Osteocyte (in vitro differentiated cells): ENCODE data around the gene KLK6. TPM values are rescaled to one million over a fixed set of nuclear protein-coding genes. Genes with fewer than 3 reads are reported as not detected.

ENCODE experiments used
- DNase-seq: peaks from one replicate; pipeline ENCODE4 v3.0.0; 2021; ENCODE audit warnings: mixed read lengths; ENCODE audit not compliant: unreplicated experiment; ENCODE audit errors: extremely low spot score
- H3K27ac Mint-ChIP-seq: one replicate; pipeline ENCODE4 v1.8.0; 2021; ENCODE audit warnings: mild to moderate bottlenecking, mixed read lengths; ENCODE audit not compliant: unreplicated experiment
- H3K27me3 Mint-ChIP-seq: one replicate; pipeline ENCODE4 v1.8.0; 2021; ENCODE audit warnings: mixed read lengths; ENCODE audit not compliant: unreplicated experiment
- H3K36me3 Mint-ChIP-seq: one replicate; pipeline ENCODE4 v1.8.0; 2021; ENCODE audit warnings: mixed read lengths; ENCODE audit not compliant: unreplicated experiment
- H3K4me1 Mint-ChIP-seq: one replicate; pipeline ENCODE4 v1.8.0; 2021; ENCODE audit warnings: mixed read lengths; ENCODE audit not compliant: unreplicated experiment
- H3K4me3 Mint-ChIP-seq: one replicate; pipeline ENCODE4 v1.8.0; 2021; ENCODE audit warnings: mild to moderate bottlenecking, moderate library complexity, mixed read lengths; ENCODE audit not compliant: unreplicated experiment
- H3K9me3 Mint-ChIP-seq: one replicate; pipeline ENCODE4 v1.8.0; 2021; ENCODE audit warnings: mixed read lengths; ENCODE audit not compliant: unreplicated experiment
- CTCF ChIP-seq: fragments of 200-600 bp; sonication (generic); IDR thresholded peaks from 2 replicates; pipeline ENCODE4 v1.5.0; 2021; ENCODE audit warnings: antibody characterized with exemption, mild to moderate bottlenecking, moderate library complexity
- total RNA-seq: library from RNA; stranded (reverse); gene quantifications from 2 replicates; pipeline ENCODE4 v1.2.1, GENCODE V29; 2021

Gene KLK6
- total RNA-seq, 1 donor from 2014 or later: not detected

DNA sequence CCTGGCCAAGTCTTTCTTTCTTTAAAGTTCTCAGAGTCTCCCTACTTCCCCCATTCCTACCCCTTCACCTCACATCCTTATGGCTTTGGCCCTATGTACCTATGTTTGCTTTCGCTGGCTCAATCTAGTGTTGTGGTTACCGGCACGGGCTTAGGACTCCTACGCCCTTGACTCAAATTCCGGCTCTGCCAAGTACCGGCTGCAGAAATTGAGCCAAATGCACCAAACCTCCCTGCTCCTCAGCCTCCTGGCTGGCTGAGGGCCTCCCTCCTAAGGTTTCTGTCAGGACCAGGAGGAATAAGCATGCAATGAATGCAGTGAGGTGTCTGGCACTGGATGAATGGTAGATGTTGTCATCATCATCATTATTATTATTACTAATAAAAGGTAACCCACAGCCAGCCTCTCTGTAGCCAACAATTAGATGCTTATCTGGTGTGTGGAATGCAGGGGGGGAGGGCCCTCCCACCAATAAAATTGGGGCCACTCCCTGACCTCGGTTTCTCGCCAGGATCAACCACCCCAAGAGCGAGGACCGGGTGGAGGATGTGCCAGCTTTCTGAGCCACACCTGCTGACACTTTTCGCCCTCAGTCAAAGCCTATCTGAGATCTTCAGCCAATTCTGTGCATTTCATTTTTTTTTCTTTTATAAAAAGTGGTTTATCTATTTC lies 37.2 kb downstream of the KLK6 start:
- H3K27me3 Mint-ChIP-seq: no peaks in the 10 kb centered on the region
- H3K27ac Mint-ChIP-seq: no peak overlapping the region
- H3K9me3 Mint-ChIP-seq: no peaks in the 10 kb centered on the region
- H3K4me1 Mint-ChIP-seq: no peaks in the 10 kb centered on the region
- H3K4me3 Mint-ChIP-seq: no peak overlapping the region
- DNase-seq: no peak
- TF ChIP-seq CTCF: no peak
- no peaks in the 10 kb centered on the region for H3K36me3 Mint-ChIP-seq

GRCh38 chr19:50931023-50931422 lies 38.4 kb downstream of the KLK6 start:
- no peak for DNase-seq
- no peaks in the 10 kb centered on the region for H3K9me3 Mint-ChIP-seq
- H3K4me3 Mint-ChIP-seq: no peak overlapping the region
- no peak for TF ChIP-seq CTCF
- no peaks in the 10 kb centered on the region for H3K36me3 Mint-ChIP-seq
- H3K27ac Mint-ChIP-seq: no peak overlapping the region
- H3K27me3 Mint-ChIP-seq: no peaks in the 10 kb centered on the region
- no peaks in the 10 kb centered on the region for H3K4me1 Mint-ChIP-seq

- no peak for TF ChIP-seq CTCF
- Mint-ChIP-seq H3K4me3 (no peak overlapping the region), H3K9me3 (no peaks in the 10 kb centered on the region), H3K27ac (no peak overlapping the region), H3K4me1 (no peaks in the 10 kb centered on the region), H3K27me3 (no peaks in the 10 kb centered on the region), H3K36me3 (no peaks in the 10 kb centered on the region)
- DNase-seq: no peak
Observed at GRCh38 chr19:50928831-50929230, 40.6 kb downstream of the KLK6 start.

GRCh38 chr19:50926144-50926543 lies 43.2 kb downstream of the KLK6 start:
- H3K9me3 Mint-ChIP-seq: no peaks in the 10 kb centered on the region
- H3K27ac Mint-ChIP-seq: no peak overlapping the region
- H3K36me3 Mint-ChIP-seq: no peaks in the 10 kb centered on the region
- H3K27me3 Mint-ChIP-seq: peaks cover 6% of the 10 kb centered on the region
- TF ChIP-seq CTCF: no peak
- DNase-seq: no peak
- no peak overlapping the region for H3K4me3 Mint-ChIP-seq
- H3K4me1 Mint-ChIP-seq: no peaks in the 10 kb centered on the region

DNA sequence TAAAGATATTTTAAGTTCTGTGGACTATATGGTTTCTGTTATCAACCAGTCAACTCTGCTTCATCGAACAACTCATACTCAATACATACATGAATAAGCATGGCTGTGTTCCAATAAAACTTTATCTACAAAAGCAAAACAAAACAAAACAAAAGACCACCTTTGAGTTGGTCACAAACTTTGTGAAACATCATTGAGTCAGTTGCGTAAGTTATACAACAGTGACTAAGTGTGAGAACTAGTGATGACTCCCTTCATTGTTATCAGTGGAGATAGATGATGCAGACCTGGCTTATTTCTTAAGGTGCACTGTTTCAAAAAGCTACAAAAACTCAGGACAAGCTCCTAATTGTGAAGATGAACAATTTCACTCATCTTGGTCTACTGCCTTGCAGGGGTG lies 43.7 kb downstream of the KLK6 start:
- no peak for DNase-seq
- H3K27me3 Mint-ChIP-seq: peaks cover 6% of the 10 kb centered on the region
- H3K4me3 Mint-ChIP-seq: no peak overlapping the region
- H3K4me1 Mint-ChIP-seq: no peaks in the 10 kb centered on the region
- no peak overlapping the region for H3K27ac Mint-ChIP-seq
- H3K9me3 Mint-ChIP-seq: no peaks in the 10 kb centered on the region
- no peak for TF ChIP-seq CTCF
- H3K36me3 Mint-ChIP-seq: no peaks in the 10 kb centered on the region
